CD4-positive, alpha-beta T cell treated with Interleukin-10 for 1 hour (primary cell): ENCODE measurements around the gene PDCD7.
"Not testable (repeated sequence)": the region's sequence is repeated elsewhere in the genome, so short reads cannot be mapped to it uniquely, and the experiment has no call there.

Experiments
- DNase-seq: peaks from one replicate; pipeline ENCODE4 v3.0.0-alpha.2; 2020

PDCD7 gene

DNA sequence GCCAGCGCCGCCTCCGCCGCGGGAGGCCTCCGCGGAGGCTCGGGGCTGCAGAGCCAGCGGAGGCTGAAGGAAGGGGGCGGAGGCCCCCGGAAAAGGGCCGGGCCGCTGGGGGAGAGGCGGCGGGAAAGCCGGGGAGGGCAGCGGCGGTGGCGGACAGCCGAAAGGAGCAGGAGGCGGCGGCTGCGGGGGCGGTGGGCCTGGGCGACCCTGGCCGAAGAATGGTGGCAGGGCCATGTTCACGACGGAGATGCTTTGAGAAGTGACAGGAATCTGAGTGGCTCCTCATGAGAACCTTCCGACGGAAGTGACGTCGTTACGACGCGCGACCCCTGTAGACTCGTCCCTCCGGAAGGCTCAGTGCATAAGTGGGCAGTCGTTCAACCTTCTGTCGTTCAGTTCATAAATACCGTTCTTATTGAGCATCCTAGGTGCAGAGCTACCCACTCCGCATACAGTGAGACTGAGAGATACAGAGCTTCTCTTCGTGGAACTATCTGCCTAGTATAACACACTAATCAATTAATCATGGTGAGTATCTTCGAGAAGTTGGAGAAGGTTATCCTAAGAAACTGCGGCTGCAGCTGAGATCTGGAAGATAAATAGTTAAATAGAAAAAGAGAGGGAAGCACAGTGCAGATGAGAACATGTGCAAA lies at the start of gene PDCD7:
PDCD7 (minus strand) TSS at position 261 of the 653 bp plus-strand sequence; CDS start at position 234, 27 bp downstream.
- peak; percentile 89 for DNase-seq

DNA sequence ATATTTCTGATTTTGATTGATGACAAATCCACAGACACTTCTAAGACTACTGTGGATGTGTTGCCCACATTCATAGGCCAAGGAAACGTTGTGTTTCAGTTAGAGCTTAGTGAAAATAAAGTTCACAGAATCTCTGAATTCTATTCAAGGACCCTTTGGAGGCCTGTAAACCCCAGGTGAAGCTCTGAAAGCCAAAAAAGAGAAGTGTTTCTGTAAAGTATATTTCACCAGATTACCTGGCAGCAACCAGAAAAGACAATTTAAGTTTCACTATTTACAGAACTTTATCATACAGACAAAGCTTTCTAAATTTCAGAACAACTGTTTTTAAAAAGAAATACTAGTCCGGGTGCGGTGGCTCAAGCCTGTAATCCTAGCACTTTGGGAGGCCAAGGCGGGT lies 48.9 kb upstream of the PDCD7 start:
- no peak for DNase-seq

GRCh38 chr15:65181582-65182353 lies 48.2 kb upstream of the PDCD7 start:
- not testable (repeated sequence) for DNase-seq

DNA sequence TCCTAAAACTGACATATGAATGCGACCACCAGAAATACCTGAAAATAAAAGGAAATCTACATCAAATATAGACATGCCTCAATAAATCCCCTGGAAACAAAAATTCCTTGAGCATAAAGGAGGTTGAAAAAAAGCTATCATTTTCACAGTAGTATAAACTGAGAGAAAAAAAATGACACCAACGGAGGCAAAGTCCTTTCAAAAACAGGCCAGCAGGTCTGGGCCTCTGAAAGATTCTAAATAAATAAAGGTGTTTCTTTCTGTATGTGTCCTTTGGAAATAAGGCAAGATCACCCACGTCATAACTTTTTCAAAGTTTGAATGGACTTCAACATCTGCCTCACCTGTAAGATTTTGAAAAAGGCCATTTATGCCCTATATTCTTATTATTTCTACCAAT lies 46.6 kb upstream of the PDCD7 start:
- DNase-seq, result no peak

- no peak for DNase-seq
These were observed 44.3 kb upstream of the PDCD7 start for GRCh38 chr15:65177901-65178300.

GRCh38 chr15:65176056-65176455 lies 42.4 kb upstream of the PDCD7 start:
- no peak for DNase-seq

GRCh38 chr15:65175511-65175910 lies 41.9 kb upstream of the PDCD7 start:
- no peak for DNase-seq

DNA sequence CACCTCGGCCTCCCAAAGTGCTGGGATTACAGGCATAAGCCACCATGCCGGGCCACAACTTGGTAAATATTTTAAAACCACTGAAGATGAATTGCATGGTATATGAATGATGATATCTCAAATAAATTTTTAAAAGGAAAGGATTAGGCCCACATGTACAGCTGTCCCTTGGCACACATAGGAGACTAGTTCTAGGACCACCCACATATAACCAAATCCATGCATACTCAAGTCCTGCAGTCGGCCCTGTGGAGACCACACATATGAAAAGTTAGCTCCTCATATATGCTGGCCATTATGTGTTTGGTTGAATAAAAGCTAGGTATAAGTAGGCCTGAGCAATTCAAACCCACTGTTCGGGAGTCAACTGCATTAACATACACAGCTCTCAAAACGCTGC lies 40.9 kb upstream of the PDCD7 start:
- no peak for DNase-seq

DNA sequence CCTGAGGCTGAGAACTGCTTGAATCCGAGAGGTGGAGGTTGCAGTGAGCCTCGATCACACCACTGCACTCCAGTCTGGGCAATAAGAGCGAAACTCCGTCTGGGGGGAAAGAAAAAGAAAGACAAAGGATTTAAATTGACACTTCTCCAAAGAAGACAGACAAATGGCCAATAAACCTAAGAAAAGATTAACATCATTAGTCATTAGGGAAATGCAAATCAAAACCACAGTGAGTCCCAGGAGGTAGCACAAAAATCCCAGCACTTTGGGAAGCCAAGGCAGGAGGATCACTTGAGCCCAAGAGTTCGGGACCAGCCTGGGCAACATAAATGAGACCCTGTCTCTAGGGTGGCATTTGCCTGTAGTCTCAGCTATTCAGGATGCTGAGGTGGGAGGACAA lies 38.9 kb upstream of the PDCD7 start:
- DNase-seq, result no peak

GRCh38 chr15:65171428-65171827 lies 37.8 kb upstream of the PDCD7 start:
- DNase-seq, result no peak

GRCh38 chr15:65165875-65166274 lies 32.3 kb upstream of the PDCD7 start:
- DNase-seq, result no peak

- DNase-seq, result no peak
These were observed 30.5 kb upstream of the PDCD7 start for GRCh38 chr15:65164139-65164538.

- DNase-seq, result no peak
These were observed 29.4 kb upstream of the PDCD7 start for GRCh38 chr15:65163041-65163440.

DNA sequence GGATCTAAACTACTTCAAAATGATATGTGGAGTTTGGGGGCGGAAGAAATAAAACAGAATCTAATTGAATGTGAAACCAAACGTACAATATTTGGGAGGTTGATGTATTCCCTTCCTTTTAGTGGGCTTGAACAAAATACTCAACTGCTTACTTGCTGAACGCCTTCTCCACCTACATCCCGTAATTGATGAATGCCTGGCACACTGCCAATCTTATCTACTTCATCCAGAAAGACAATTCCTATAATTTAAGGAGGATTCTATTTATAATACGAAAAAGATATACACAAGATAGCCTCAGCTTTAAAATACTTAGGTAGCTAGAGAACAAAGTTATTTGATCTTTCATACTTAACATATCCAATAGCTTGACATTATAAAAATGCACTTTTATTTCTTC lies 23.1 kb upstream of the PDCD7 start:
- DNase-seq, result no peak

GRCh38 chr15:65154720-65155119 lies 21.1 kb upstream of the PDCD7 start:
- DNase-seq, result no peak

- DNase-seq, result no peak
These were observed 14.3 kb upstream of the PDCD7 start for GRCh38 chr15:65147902-65148301.

GRCh38 chr15:65146438-65146837 lies 12.8 kb upstream of the PDCD7 start:
- no peak for DNase-seq

- not testable (repeated sequence) for DNase-seq
These were observed 5.0 kb upstream of the PDCD7 start for GRCh38 chr15:65138631-65139030.

GRCh38 chr15:65137893-65138292 lies 4.3 kb upstream of the PDCD7 start:
- DNase-seq, result not testable (repeated sequence)

- not testable (repeated sequence) for DNase-seq
These were observed 3.5 kb upstream of the PDCD7 start for GRCh38 chr15:65137089-65137488.

- DNase-seq, result no peak
These were observed 930 bp upstream of the PDCD7 start for GRCh38 chr15:65134538-65134937.

GRCh38 chr15:65132878-65133547 lies 595 bp downstream of the PDCD7 start:
- DNase-seq, result peak; percentile 20

GRCh38 chr15:65130941-65131340 lies 2.7 kb downstream of the PDCD7 start:
- no peak for DNase-seq

DNA sequence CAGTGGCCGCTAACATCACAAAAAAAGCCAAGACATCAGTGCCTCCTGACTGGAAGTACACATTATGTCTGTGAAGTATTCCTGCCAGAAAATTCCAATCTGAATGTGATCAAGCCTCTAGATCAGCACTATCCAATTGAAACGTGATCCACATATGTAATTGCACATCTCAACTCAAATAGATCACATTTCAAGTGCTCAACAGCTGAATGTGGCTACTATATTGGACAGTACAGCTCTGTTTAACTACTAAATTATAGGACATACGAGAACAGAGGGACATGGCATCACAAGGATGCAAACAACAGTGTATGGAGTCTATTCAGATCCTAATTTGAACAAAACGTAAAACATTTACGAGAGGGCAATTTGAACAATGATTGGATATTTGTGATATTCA lies 18.1 kb downstream of the PDCD7 start:
- no peak for DNase-seq
